GM10266 (cell line): Measurements from ENCODE around the gene ZNF609.
A peak's percentile ranks its signal among the peaks of the same experiment; 100 is the strongest.

Source experiments
- DNase-seq: peaks from one replicate; pipeline ENCODE4 v3.0.0; 2012; ENCODE audit errors: extremely low spot score
- CTCF ChIP-seq: IDR thresholded peaks from 2 replicates; pipeline ENCODE4 v1.5.1; 2012; ENCODE audit warnings: mild to moderate bottlenecking, low read depth; ENCODE audit not compliant: control insufficient read depth, insufficient read depth; ENCODE audit errors: missing control alignments

Gene ZNF609

DNA sequence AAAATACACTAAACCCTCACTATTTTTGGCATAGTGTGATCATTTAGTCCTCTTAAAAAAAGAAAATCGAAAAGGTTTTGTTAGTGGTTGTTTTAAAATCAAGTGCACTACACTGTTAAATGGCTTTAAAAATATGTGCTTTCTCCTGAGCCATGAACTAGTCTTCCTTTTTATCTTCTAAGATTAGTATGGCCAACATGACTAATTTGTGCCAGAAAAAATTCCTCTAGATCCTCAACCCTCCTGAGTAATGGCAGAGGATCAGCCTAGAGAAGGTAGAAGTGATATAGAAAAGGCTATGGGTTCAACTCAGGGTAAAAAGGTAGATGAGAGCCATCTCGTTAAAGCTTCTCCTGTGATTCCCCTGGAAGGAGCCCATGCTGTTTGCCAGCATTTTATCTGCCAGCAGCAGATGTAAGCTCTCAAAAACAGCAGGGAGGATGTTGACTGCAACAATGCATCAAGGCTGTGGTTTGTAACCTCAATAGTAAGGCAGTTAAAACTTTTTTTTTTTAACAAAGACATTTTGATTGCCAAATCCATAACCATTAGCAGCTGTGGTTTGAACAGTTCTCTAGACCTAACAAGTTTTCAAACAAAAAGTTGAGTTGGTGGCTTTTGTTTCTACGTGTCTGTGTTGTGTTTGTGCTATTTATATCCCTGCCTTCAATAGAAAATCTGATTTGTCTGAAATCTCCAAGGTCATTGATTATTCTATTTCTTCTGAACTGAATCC lies 30.2 kb upstream of the ZNF609 start:
- peak; percentile 28 for DNase-seq
- no peak for TF ChIP-seq CTCF

DNA sequence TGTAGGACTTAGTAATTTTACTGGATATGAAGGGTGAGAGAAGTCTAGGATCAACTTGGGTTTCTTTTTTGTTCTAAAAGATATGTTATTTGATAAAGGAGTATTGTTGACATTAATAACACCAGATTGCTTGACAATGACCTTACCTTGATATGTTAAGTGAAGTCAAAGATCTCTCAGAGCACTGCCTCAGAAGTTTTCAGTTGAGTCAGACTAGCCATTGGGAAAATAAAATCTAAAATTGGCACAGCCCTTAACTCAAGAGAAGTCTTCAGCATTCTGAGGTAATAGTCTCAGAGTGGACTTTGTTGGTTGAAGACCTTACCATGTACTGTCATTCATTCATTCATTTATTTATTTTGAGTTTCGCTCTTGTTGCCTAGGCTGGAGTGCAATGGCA lies 22.4 kb upstream of the ZNF609 start:
- DNase-seq, result no peak
- TF ChIP-seq CTCF, result no peak

GRCh38 chr15:64438653-64439447 lies 21.5 kb upstream of the ZNF609 start:
- TF ChIP-seq CTCF, result no peak
- DNase-seq, result no peak

GRCh38 chr15:64441852-64442251 lies 18.5 kb upstream of the ZNF609 start:
- TF ChIP-seq CTCF, result no peak

DNA sequence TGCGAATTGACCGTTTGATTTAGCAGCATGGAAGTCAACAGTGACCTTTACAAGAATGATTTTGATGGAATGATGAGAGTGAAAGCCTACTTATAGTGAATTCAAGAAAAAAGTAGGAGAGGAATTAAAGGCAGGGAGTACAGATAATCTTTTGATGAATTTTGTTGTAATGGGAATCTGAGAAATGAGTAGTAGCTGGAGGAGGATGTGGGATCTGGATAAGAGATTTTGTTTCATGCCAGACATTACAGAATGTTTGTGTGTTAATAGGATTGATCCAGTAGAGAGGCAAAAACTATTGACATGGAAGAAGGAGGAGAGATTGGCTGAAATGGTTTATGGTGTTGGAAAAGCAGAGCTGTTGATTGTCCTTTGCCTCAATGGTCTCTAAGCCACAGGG lies 17.4 kb upstream of the ZNF609 start:
- DNase-seq, result no peak
- TF ChIP-seq CTCF, result no peak

More at GRCh38 chr15:64441852-64442251, 18.5 kb upstream of the ZNF609 start:
- no peak for DNase-seq

- DNase-seq, result peak; percentile 58
- TF ChIP-seq CTCF, result no peak
Observed at GRCh38 chr15:64443747-64444621, 16.4 kb upstream of the ZNF609 start.
